Left lung (tissue), 10 donors: Measurements from ENCODE around the gene DCDC1. TPM values are rescaled to one million over a fixed set of nuclear protein-coding genes. Genes with fewer than 3 reads are reported as not detected.
A peak's percentile ranks its signal among the peaks of the same experiment; 100 is the strongest.

Experiments used
- ATAC-seq: fragments of 200-7000 bp; cut with Tn5 transposase; one replicate; pipeline ENCODE4 v1.9.1; 2020; ENCODE audit warnings: moderate library complexity
- DNase-seq, 4 donors: peaks; one replicate each; pipeline ENCODE4 v3.0.0-alpha.2; 2013 to 2020
- H3K27ac ChIP-seq, 2 donors: fragments of 200-600 bp; sonication (generic) in 1 of 2; one replicate each; pipeline versions ENCODE4 v1.5.0 to v1.8.0; 2020 to 2021
- H3K27me3 ChIP-seq, 2 donors: fragments of 200-600 bp; sonication (generic) in 1 of 2; one replicate each; pipeline versions ENCODE4 v1.5.0 to v1.8.0; 2020 to 2021
- H3K36me3 ChIP-seq, 2 donors: fragments of 200-600 bp; sonication (generic) in 1 of 2; one replicate each; pipeline versions ENCODE4 v1.5.0 to v1.8.0; 2020 to 2021
- H3K4me1 ChIP-seq, 2 donors: fragments of 200-600 bp; one replicate each; pipeline ENCODE4 v1.8.0; 2021
- H3K4me3 ChIP-seq, 2 donors: fragments of 200-600 bp; sonication (generic) in 1 of 2; one replicate each; pipeline versions ENCODE4 v1.5.0 to v1.8.0; 2020 to 2021; ENCODE audit warnings: mild to moderate bottlenecking in 1 of 2
- H3K9me3 ChIP-seq, 2 donors: fragments of 200-600 bp; sonication (generic) in 1 of 2; one replicate each; pipeline versions ENCODE4 v1.5.0 to v1.8.0; 2020 to 2021
- CTCF ChIP-seq, 2 donors: fragments of 200-600 bp; sonication (generic) in 1 of 2; IDR thresholded peaks; one replicate each; pipeline versions ENCODE4 v1.5.0 to v1.8.0; 2021; ENCODE audit warnings: antibody characterized with exemption in 2 of 2
- intact Hi-C, 2 donors: fragments of 100-400 bp; cut with DNase I; formaldehyde crosslinking; loops; one replicate each; pipeline versions ENCODE4 v1.11.2 to v1.14.2; 2022
- polyA plus RNA-seq, 6 donors: library from polyadenylated mRNA; unstranded; fragments of 120-200 nt; gene quantifications; one replicate each; pipeline ENCODE4 v1.2.1, GENCODE V29; 2013; ENCODE audit not compliant: insufficient read length in 6 of 6
- total RNA-seq, 2 donors: library from RNA; stranded (reverse); fragmentation: NEBNext Ultra II Directional; extraction: Animal tissue kit (Norgen Biotek cat#: 25700); gene quantifications; one replicate each; pipeline ENCODE4 v1.2.1, GENCODE V29; 2021
- donor health status: DM: no; HTN: yes; CAD: no.
- donor health status: DM: no; HTN: no; CAD: no.

DCDC1 gene
- total and polyA plus RNA-seq, 8 donors = 0.09 to 3.3 (median 2.0) TPM

GRCh38 chr11:30860146-30860545 is 509.4 kb downstream of the DCDC1 start:
- Histone ChIP-seq H3K27ac (no peak overlapping the region), H3K27me3 (no peaks in the 10 kb centered on the region), H3K9me3 (no peaks in the 10 kb centered on the region), H3K4me3 (no peak overlapping the region), H3K36me3 (no peaks in the 10 kb centered on the region), H3K4me1 (no peaks in the 10 kb centered on the region)
- ATAC-seq (no peak), DNase-seq (no peak)
- intact Hi-C loops = no loop called here
- TF ChIP-seq CTCF (IDR thresholded peaks at IDR 0.05) = no peak

GRCh38 chr11:30859669-30860068 is 509.9 kb downstream of the DCDC1 start:
- intact Hi-C loops = loop anchor here in 1 of 2 donors (10.0 kb wide), 1 partner anchor 515 kb away; no protein-coding TSS in a partner anchor
- Histone ChIP-seq H3K4me1 (no peaks in the 10 kb centered on the region), H3K27ac (no peak overlapping the region), H3K27me3 (no peaks in the 10 kb centered on the region), H3K4me3 (no peak overlapping the region), H3K36me3 (no peaks in the 10 kb centered on the region), H3K9me3 (no peaks in the 10 kb centered on the region)
- no peak for TF ChIP-seq CTCF (IDR thresholded peaks at IDR 0.05)
- ATAC-seq = no peak
- DNase-seq = no peak

GRCh38 chr11:30855383-30856006 is 514.0 kb downstream of the DCDC1 start:
- DNase-seq = peak in 1 of 4 donors; percentile 37
- peak in 1 of 2 donors; percentile 31 for TF ChIP-seq CTCF (IDR thresholded peaks at IDR 0.05)
- H3K27ac ChIP-seq = no peak overlapping the region

GRCh38 chr11:30853439-30853838 is 516.1 kb downstream of the DCDC1 start:
- H3K4me1 ChIP-seq = no peaks in the 10 kb centered on the region

More at GRCh38 chr11:30855383-30856006, 514.0 kb downstream of the DCDC1 start:
- Histone ChIP-seq H3K4me3 (no peak overlapping the region), H3K9me3 (no peaks in the 10 kb centered on the region), H3K36me3 (no peaks in the 10 kb centered on the region), H3K4me1 (no peaks in the 10 kb centered on the region), H3K27me3 (no peaks in the 10 kb centered on the region)
- intact Hi-C loops = loop anchor here in 1 of 2 donors (10.0 kb wide), 1 partner anchor 511 kb away; no protein-coding TSS in a partner anchor
- ATAC-seq = no peak

More at GRCh38 chr11:30853439-30853838, 516.1 kb downstream of the DCDC1 start:
- no peak for TF ChIP-seq CTCF (IDR thresholded peaks at IDR 0.05)
- no peaks in the 10 kb centered on the region for H3K27me3 ChIP-seq
- intact Hi-C loops = loop anchor here in 1 of 2 donors (10.0 kb wide), 1 partner anchor 509 kb away; no protein-coding TSS in a partner anchor
- H3K4me3 ChIP-seq = no peak overlapping the region
- H3K27ac ChIP-seq = no peak overlapping the region
- H3K36me3 ChIP-seq = no peaks in the 10 kb centered on the region
- DNase-seq (no peak), ATAC-seq (no peak)
- no peaks in the 10 kb centered on the region for H3K9me3 ChIP-seq
